Prostate gland (tissue), 2 donors: ENCODE data around the gene GALNS. TPM values are rescaled to one million over a fixed set of nuclear protein-coding genes. Genes with fewer than 3 reads are reported as not detected.

Source experiments
- DNase-seq: peaks from one replicate; pipeline ENCODE4 v3.0.0-alpha.2; 2019; ENCODE audit warnings: low spot score
- H3K27ac ChIP-seq, 2 donors: fragments of 200-600 bp; sonication (generic); 2 replicates each; pipeline ENCODE4 v1.5.1; 2017 to 2019
- H3K27me3 ChIP-seq: fragments of 200-600 bp; sonication (generic); replicated peaks from 2 replicates; pipeline ENCODE4 v1.5.1; 2019; ENCODE audit not compliant: insufficient read depth
- H3K36me3 ChIP-seq, 2 donors: fragments of 200-600 bp; sonication (generic); 1 replicate in 1 of 2; 2 replicates in 1 of 2; pipeline versions ENCODE4 v1.5.1 to v1.8.1; 2017 to 2019
- H3K4me1 ChIP-seq: fragments of 200-600 bp; sonication (generic); replicated peaks from 2 replicates; pipeline ENCODE4 v1.5.1; 2019
- H3K4me3 ChIP-seq, 2 donors: fragments of 200-600 bp; sonication (generic); 2 replicates each; pipeline ENCODE4 v1.5.1; 2017 to 2019
- H3K9me3 ChIP-seq: fragments of 200-600 bp; sonication (generic); 2 replicates; pipeline ENCODE4 v1.5.1; 2017
- CTCF ChIP-seq, 4 experiments: fragments of 200-600 bp in 2 of 4; fragments of 450-650 bp in 2 of 4; sonication (generic) in 2 of 4; IDR thresholded peaks; 1 replicate in 3 of 4; 2 replicates in 1 of 4; pipeline ENCODE4 v1.5.1; 2016 to 2019; ENCODE audit warnings: antibody characterized with exemption in 4 of 4, mild to moderate bottlenecking in 2 of 4, moderate library complexity in 2 of 4
- POLR2A ChIP-seq: fragments of 450-650 bp; IDR thresholded peaks from one replicate; pipeline ENCODE4 v1.6.1; 2016; ENCODE audit warnings: antibody characterized with exemption, mild to moderate bottlenecking
- POLR2AphosphoS5 ChIP-seq: sonication (generic); formaldehyde crosslinking; IDR thresholded peaks from one replicate; pipeline ENCODE4 v1.6.1; 2017; ENCODE audit warnings: antibody characterized with exemption
- WGBS: methylation state at CpG from one replicate; pipeline ENCODE4 v1.1.5; 2018; 5-methylcytosine and 5-hydroxymethylcytosine counted together
- intact Hi-C: fragments of 100-400 bp; cut with DNase I; formaldehyde crosslinking; loops from one replicate; pipeline ENCODE4 v1.14.2; 2022
- total RNA-seq, 2 donors: library from RNA; depleted of rRNA; stranded (reverse); fragments of >200 nt; gene quantifications; one replicate each; pipeline ENCODE4 v1.1.0, GENCODE V29; 2016

Gene GALNS
- total RNA-seq, 2 donors from 2014 or later, result 20.4 to 75.1 TPM

- intact Hi-C loops, result no loop called here
- H3K4me1 ChIP-seq, result no peaks in the 10 kb centered on the region
- no peaks in the 10 kb centered on the region for H3K27me3 ChIP-seq
- no peak overlapping the region for H3K27ac ChIP-seq
- no peak for DNase-seq
- TF ChIP-seq CTCF (IDR thresholded peaks at IDR 0.05) (no peak), POLR2AphosphoS5 (no peak), POLR2A (no peak)
- H3K4me3 ChIP-seq, result no peak overlapping the region
- WGBS, result 94% methylated on average over 39 of the region's 39 CpGs
- no peaks in the 10 kb centered on the region for H3K9me3 ChIP-seq
- no peaks in the 10 kb centered on the region for H3K36me3 ChIP-seq
Observed at GRCh38 chr16:88884569-88885271, 28.0 kb upstream of the GALNS start.

- Histone ChIP-seq H3K36me3 (no peaks in the 10 kb centered on the region), H3K27me3 (no peaks in the 10 kb centered on the region), H3K27ac (no peak overlapping the region), H3K4me3 (no peak overlapping the region), H3K9me3 (no peaks in the 10 kb centered on the region), H3K4me1 (no peaks in the 10 kb centered on the region)
- intact Hi-C loops, result no loop called here
- TF ChIP-seq CTCF (IDR thresholded peaks at IDR 0.05), result no peak
- TF ChIP-seq POLR2AphosphoS5, result no peak
- TF ChIP-seq POLR2A, result no peak
- DNase-seq, result no peak
- WGBS, result 85% methylated on average over 10 of the region's 11 CpGs
Observed at GRCh38 chr16:88883946-88884345, 27.2 kb upstream of the GALNS start.

- TF ChIP-seq POLR2A, result no peak
- no peak for TF ChIP-seq POLR2AphosphoS5
- no peak for TF ChIP-seq CTCF (IDR thresholded peaks at IDR 0.05)
- Histone ChIP-seq H3K36me3 (no peaks in the 10 kb centered on the region), H3K27me3 (no peaks in the 10 kb centered on the region), H3K9me3 (no peaks in the 10 kb centered on the region), H3K27ac (no peak overlapping the region), H3K4me1 (no peaks in the 10 kb centered on the region), H3K4me3 (no peak overlapping the region)
- 96% methylated on average over 47 of the region's 49 CpGs for whole genome bisulfite sequencing
- DNase-seq, result no peak
- intact Hi-C loops, result no loop called here
Observed at GRCh38 chr16:88883117-88883895, 26.6 kb upstream of the GALNS start.

GRCh38 chr16:88882358-88883030 is 25.7 kb upstream of the GALNS start:
- intact Hi-C loops, result no loop called here
- no peak overlapping the region for H3K4me3 ChIP-seq
- no peaks in the 10 kb centered on the region for H3K36me3 ChIP-seq
- no peak for TF ChIP-seq POLR2A
- no peak for TF ChIP-seq POLR2AphosphoS5
- no peak for TF ChIP-seq CTCF (IDR thresholded peaks at IDR 0.05)
- no peaks in the 10 kb centered on the region for H3K27me3 ChIP-seq
- no peaks in the 10 kb centered on the region for H3K9me3 ChIP-seq
- WGBS, result 86% methylated on average over 26 of the region's 26 CpGs
- no peak overlapping the region for H3K27ac ChIP-seq
- no peaks in the 10 kb centered on the region for H3K4me1 ChIP-seq
- no peak for DNase-seq
